ENCODE measurements around the gene DAND5.
"Not testable (repeated sequence)": the region's sequence is repeated elsewhere in the genome, so short reads cannot be mapped to it uniquely, and the experiment has no call there.

The DAND5 gene

DNA sequence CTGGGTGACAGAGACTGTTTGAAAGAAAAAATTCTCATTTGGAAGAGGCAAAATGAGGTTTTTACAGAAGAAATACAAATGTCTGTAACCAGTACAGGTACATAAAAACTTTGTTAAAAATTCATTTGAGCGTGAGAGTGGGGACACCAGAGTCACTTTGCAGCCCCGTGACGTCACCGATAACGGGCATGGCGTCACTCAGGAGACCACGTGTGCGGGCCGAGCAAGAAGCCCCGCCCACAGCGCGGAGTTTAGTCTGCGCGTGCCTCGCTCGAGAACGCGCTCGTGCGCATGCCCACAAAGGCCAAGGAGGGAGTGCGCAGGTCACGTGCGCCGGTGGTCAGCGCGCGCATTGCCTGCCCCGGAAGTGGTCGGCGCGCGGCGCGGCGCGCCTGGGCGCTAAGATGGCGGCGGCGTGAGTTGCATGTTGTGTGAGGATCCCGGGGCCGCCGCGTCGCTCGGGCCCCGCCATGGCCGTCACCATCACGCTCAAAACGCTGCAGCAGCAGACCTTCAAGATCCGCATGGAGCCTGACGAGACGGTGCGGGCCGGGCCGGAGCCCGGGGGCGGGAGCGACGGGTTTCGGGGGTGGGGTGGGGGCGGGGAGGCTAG, 23.8 kb upstream of the DAND5 start, which contains the start of gene RAD23A:
TSS of gene RAD23A (plus strand) at position 384 of the 613 bp plus-strand sequence. CDS start at position 471, 87 bp downstream.
- DNase-seq (ENCODE audit: low read depth): peak; percentile 95

GRCh38 chr19:12946092-12946721, 23.2 kb upstream of the DAND5 start:
- DNase-seq (ENCODE audit: low read depth): no peak

DNA sequence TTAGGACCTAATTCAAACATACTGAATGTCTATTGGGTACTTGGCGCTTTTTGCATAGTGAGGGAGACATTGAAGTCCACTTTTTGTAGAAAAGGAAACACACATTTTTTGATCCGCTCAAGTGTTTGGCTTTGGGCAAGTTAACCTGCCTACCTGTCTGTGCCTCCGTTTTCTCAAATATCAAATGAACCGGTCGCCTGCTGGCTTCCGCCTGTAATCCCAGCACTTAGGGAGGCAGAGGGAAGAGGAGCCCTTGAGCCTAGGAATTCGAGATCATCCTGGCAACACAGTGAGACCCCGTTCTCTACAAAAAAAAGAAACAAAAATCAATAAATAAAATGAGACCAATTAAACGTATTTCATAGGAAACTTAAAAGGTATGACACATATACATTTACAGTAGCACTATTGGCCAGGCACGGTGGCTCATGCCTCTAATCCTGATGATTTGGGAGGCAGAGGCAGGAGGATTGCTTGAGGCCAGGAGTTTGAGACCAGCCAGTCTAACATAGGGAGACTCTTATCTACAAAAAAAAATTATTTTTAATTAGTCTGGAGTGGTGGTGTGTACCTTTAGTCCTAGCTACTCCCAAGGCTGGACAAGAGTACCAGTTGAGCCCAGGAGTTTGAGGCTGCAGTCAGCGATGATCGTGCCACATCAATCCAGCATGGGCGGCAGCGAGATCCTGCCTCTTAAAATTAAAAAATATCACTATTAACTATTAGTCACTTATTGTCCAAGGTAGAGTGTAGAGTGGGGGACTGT, 22.5 kb upstream of the DAND5 start:
- DNase-seq (ENCODE audit: low read depth): no peak

GRCh38 chr19:12947702-12948611, 21.4 kb upstream of the DAND5 start:
- no peak for DNase-seq (ENCODE audit: low read depth)

- no peak for DNase-seq (ENCODE audit: low read depth)
Measured at GRCh38 chr19:12948612-12949362, 20.6 kb upstream of the DAND5 start.

- no peak for DNase-seq (ENCODE audit: low read depth)
Measured at GRCh38 chr19:12949363-12950283, 19.8 kb upstream of the DAND5 start.

- DNase-seq (ENCODE audit: low read depth): not testable (repeated sequence)
Measured at GRCh38 chr19:12952050-12952449, 17.3 kb upstream of the DAND5 start.

DNA sequence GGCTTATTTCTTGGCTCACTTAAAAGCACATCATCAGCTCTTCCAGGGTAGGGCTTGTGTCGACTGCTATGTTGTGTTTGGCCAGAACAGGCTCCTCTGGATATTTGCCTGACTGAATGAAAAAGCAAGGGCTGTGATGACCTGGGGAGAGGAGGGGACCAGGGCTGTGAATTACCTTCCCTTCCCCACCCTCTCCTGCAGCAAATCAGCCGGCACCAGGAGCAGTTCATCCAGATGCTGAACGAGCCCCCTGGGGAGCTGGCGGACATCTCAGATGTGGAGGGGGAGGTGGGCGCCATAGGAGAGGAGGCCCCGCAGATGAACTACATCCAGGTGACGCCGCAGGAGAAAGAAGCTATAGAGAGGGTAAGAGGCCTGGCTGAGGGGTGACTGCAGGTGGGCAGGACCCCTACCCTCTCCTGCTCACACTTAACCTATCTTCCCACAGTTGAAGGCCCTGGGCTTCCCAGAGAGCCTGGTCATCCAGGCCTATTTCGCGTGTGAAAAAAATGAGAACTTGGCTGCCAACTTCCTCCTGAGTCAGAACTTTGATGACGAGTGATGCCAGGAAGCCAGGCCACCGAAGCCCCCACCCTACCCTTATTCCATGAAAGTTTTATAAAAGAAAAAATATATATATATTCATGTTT, 16.8 kb upstream of the DAND5 start:
- peak; percentile 70 for DNase-seq (ENCODE audit: low read depth)

- no peak for DNase-seq (ENCODE audit: low read depth)
Measured at GRCh38 chr19:12953138-12953798, 16.1 kb upstream of the DAND5 start.

- DNase-seq (ENCODE audit: low read depth): no peak
Measured at GRCh38 chr19:12953799-12954611, 15.4 kb upstream of the DAND5 start.

- DNase-seq (ENCODE audit: low read depth): no peak
Measured at GRCh38 chr19:12954612-12954962, 14.8 kb upstream of the DAND5 start.

- not testable (repeated sequence) for DNase-seq (ENCODE audit: low read depth)
Measured at GRCh38 chr19:12955575-12955974, 13.8 kb upstream of the DAND5 start.

- no peak for DNase-seq (ENCODE audit: low read depth)
Measured at GRCh38 chr19:12955996-12956395, 13.4 kb upstream of the DAND5 start.

DNA sequence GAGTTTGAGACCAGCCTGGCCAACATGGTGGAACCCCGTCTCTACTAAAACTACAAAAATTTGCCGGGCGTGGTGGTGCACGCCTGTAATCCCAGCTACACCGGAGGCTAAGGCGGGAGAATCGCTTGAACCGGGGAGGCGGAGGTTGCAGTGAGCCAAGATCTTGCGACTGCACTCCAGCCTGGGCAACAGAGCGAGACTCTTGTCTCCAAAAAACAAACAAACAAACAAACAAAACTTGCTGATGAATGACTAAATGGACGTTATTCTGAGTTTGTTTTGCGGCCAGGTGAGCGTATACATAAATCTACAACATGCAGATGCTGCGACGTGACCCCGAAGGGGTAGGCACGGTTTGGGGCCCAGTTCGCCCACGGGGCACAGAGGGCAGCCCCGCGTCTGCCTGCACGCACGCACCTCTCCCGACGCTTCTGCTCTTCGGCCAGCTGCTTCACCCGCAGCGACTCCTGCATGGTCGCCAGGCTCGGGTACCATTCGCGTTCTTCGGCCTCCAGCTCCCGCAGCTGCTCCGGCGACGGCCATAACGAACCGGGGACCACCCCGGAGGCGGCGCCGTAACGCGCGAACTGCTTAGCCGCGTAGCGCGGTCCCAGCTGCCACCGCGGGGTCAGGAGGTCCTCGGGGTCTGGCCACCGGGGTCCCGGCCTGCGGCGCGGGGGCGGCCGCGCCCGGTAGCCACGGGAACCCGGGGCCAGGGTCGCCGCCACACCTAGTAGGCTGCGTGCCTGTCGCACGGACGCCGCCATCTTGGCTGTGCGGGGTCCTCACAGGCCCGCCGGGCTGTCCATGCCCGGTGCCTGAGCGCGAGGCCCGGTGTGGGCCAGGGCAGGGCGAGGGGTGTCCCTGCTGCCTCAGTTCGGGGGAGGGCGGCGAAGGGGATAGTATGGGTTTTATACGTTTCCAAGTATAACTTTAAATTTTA, 12.7 kb upstream of the DAND5 start, which contains the start of gene GADD45GIP1:
TSS of gene GADD45GIP1 (minus strand) at position 778 of the 943 bp plus-strand sequence. CDS start at position 767, 11 bp downstream.
- DNase-seq (ENCODE audit: low read depth): no peak

DNA sequence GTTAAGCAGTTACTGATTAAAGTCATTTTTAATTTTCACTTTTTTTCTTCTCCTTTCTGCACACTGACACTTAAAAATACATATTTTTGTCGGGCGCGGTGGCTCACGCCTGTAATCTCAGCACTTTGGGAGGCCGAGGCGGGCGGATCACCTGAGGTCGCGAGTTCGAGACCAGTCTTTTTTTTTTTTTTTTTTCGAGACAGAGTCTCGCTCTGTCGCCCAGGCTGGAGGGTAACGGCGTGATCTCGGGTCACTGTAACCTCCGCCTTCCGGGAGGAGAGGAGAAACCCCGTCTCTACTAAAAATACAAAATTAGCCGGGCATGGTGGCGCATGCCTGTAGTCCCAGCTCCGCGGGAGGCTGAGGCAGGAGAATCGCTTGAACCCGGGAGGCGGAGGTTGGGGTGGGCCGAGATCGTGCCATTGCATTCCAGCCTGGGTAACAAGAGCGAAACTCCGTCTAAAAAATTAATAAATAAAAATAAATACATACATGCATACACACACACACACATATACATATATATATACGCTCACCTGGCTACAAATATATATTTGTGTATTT, 11.9 kb upstream of the DAND5 start:
- not testable (repeated sequence) for DNase-seq (ENCODE audit: low read depth)

DNA sequence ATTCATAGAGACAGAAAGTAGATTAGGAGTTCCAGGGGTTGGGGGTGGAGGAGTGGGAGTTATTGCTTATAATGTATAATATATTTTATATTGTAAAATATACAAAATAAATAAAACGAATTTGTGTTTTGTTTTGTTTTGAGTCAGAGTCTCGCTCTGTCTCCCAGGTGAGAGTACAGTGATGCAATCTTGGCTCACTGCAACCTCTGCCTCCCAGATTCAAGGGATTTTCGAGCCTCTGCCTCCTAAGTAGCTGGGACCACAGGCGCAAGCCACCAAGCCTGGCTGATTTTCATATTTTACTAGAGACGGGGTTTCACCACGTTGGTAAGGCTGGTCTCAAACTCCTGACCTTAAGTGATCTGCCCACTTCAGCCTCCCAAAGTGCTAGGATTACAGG, 9.9 kb upstream of the DAND5 start:
- no peak for DNase-seq (ENCODE audit: low read depth)
